Naive thymus-derived CD8-positive, alpha-beta T cell (primary cell): Measurements from ENCODE around the gene RAET1G. TPM values are rescaled to one million over a fixed set of nuclear protein-coding genes. Genes with fewer than 3 reads are reported as not detected.
"Not testable (repeated sequence)": the region's sequence is repeated elsewhere in the genome, so short reads cannot be mapped to it uniquely, and the experiment has no call there.

Experiments used
- ATAC-seq, 2 donors: fragments of 150-1000 bp; cut with Tn5 transposase in 1 of 2; sonication (Bioruptor Pico), chemical (Tn5 transposase) in 1 of 2; 1 replicate in 1 of 2; 2 replicates in 1 of 2; pipeline ENCODE4 v1.10.0; 2021; ENCODE audit warnings: mild to moderate bottlenecking in 2 of 2, moderate library complexity in 2 of 2
- POLR2A ChIA-PET: fragments of 350-600 bp; sonication (Branson Sonifier 250); formaldehyde crosslinking; loops from one replicate; lab custom pipeline; 2021; ENCODE audit warnings: antibody characterized with exemption; lab: Charles Lee
- DNase-seq, 10 donors: peaks; one replicate each; pipeline versions ENCODE4 v3.0.0 to v3.0.0-alpha.2; 2020 to 2022
- H3K27ac Mint-ChIP-seq, 10 donors: one replicate each; pipeline ENCODE4 v1.8.0; 2020 to 2022; ENCODE audit warnings: mild to moderate bottlenecking in 10 of 10, mixed read lengths in 10 of 10, moderate library complexity in 4 of 10, inconsistent platforms in 1 of 10
- H3K27me3 Mint-ChIP-seq, 5 donors: one replicate each; pipeline ENCODE4 v1.8.0; 2021 to 2022; ENCODE audit warnings: mixed read lengths in 5 of 5
- H3K36me3 Mint-ChIP-seq, 3 donors: one replicate each; pipeline ENCODE4 v1.8.0; 2020 to 2022; ENCODE audit warnings: mixed read lengths in 3 of 3, mild to moderate bottlenecking in 2 of 3, inconsistent platforms in 1 of 3
- H3K4me1 Mint-ChIP-seq, 4 donors: one replicate each; pipeline ENCODE4 v1.8.0; 2021 to 2022; ENCODE audit warnings: mixed read lengths in 4 of 4
- H3K4me3 Mint-ChIP-seq, 10 donors: one replicate each; pipeline ENCODE4 v1.8.0; 2020 to 2022; ENCODE audit warnings: mild to moderate bottlenecking in 10 of 10, mixed read lengths in 10 of 10, moderate library complexity in 6 of 10, inconsistent platforms in 1 of 10
- H3K9me3 Mint-ChIP-seq, 9 donors: one replicate each; pipeline ENCODE4 v1.8.0; 2020 to 2022; ENCODE audit warnings: mixed read lengths in 9 of 9, mild to moderate bottlenecking in 3 of 9, inconsistent platforms in 1 of 9, moderate library complexity in 1 of 9
- polyA plus RNA-seq, 3 donors: library from polyadenylated mRNA; unstranded; fragments of 300-500 nt; fragmentation: Illumina TruSeq; gene quantifications; one replicate each; pipeline ENCODE4 v1.2.3, GENCODE V29; 2021
- total RNA-seq, 8 experiments: library from RNA in 2 of 8; stranded (reverse) in 2 of 8; gene quantifications; one replicate each; pipeline ENCODE4 v1.2.3 and lab custom pipeline; 2021 to 2026

Gene RAET1G
- total and polyA plus RNA-seq, 5 experiments from 2014 or later: not detected

- H3K9me3 Mint-ChIP-seq: peaks cover 0 to 2% (median 0%) of the 10 kb centered on the region in 9 donors
- POLR2A ChIA-PET: no interaction called here
Measured at GRCh38 chr6:149917679-149918078, 5.2 kb downstream of the RAET1G start.

GRCh38 chr6:149915970-149916865, 6.7 kb downstream of the RAET1G start:
- H3K9me3 Mint-ChIP-seq: peaks cover 0 to 3% (median 0%) of the 10 kb centered on the region in 9 donors
- no peak overlapping the region for H3K27ac Mint-ChIP-seq
- ATAC-seq (no peak), DNase-seq (no peak)
- POLR2A ChIA-PET: no interaction called here
- no peak overlapping the region for H3K4me3 Mint-ChIP-seq
- H3K27me3 Mint-ChIP-seq: peaks cover 17 to 59% (median 45%) of the 10 kb centered on the region in 5 donors
- peaks cover 0 to 2% (median 0%) of the 10 kb centered on the region in 4 donors for H3K4me1 Mint-ChIP-seq
- no peaks in the 10 kb centered on the region for H3K36me3 Mint-ChIP-seq

More at GRCh38 chr6:149917679-149918078, 5.2 kb downstream of the RAET1G start:
- Mint-ChIP-seq H3K27me3 (peaks cover 24 to 67% (median 51%) of the 10 kb centered on the region in 5 donors), H3K4me1 (peaks cover 2 to 9% (median 7%) of the 10 kb centered on the region in 4 donors), H3K4me3 (no peak overlapping the region), H3K36me3 (no peaks in the 10 kb centered on the region), H3K27ac (no peak overlapping the region)
- ATAC-seq (no peak), DNase-seq (no peak)

- Mint-ChIP-seq H3K4me1 (peaks cover 0 to 2% (median 0%) of the 10 kb centered on the region in 4 donors), H3K27ac (no peak overlapping the region), H3K36me3 (peaks cover 0 to 8% (median 3%) of the 10 kb centered on the region in 3 donors), H3K27me3 (peaks cover 7 to 46% (median 23%) of the 10 kb centered on the region in 5 donors), H3K9me3 (peaks cover 0 to 13% (median 2%) of the 10 kb centered on the region in 9 donors), H3K4me3 (no peak overlapping the region)
- ATAC-seq: no peak
- DNase-seq: no peak
- POLR2A ChIA-PET: no interaction called here
Measured at GRCh38 chr6:149913540-149914240, 9.2 kb downstream of the RAET1G start.

DNA sequence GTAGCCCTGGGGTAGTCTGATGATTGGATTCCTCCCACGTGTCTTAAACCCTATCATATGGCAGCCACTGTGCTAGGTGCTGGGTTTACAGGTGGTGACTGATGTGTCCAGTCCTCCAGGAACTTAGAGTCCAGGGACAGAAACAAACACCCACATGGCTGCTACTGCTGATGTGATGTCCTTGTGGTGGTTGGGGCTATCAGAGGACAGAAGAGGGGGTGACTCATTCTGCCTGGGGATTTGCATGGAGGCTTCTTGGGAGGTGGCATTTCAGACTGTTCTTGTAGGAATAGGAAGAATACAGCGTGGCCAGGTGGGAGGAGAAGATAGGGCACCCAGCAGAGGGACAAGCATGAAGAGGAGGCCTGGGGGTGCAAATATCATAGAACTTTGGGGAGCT, 9.8 kb downstream of the RAET1G start:
- peaks cover 6 to 40% (median 18%) of the 10 kb centered on the region in 5 donors for H3K27me3 Mint-ChIP-seq
- peak overlapping the region in 1 of 10 donors; percentile 9 for H3K27ac Mint-ChIP-seq
- H3K4me1 Mint-ChIP-seq: peaks cover 0 to 2% (median 0%) of the 10 kb centered on the region in 4 donors
- POLR2A ChIA-PET: no interaction called here
- DNase-seq (no peak), ATAC-seq (no peak)
- H3K36me3 Mint-ChIP-seq: peaks cover 0 to 10% (median 6%) of the 10 kb centered on the region in 3 donors
- H3K9me3 Mint-ChIP-seq: peaks cover 0 to 19% (median 4%) of the 10 kb centered on the region in 9 donors
- H3K4me3 Mint-ChIP-seq: no peak overlapping the region

GRCh38 chr6:149912680-149913079, 10.2 kb downstream of the RAET1G start:
- POLR2A ChIA-PET, H3K27ac Mint-ChIP-seq, DNase-seq, ATAC-seq, H3K4me1 Mint-ChIP-seq, H3K4me3 Mint-ChIP-seq: not testable (repeated sequence)
- Mint-ChIP-seq H3K27me3 (peaks cover 6 to 37% (median 17%) of the 10 kb centered on the region in 5 donors), H3K36me3 (peaks cover 0 to 14% (median 10%) of the 10 kb centered on the region in 3 donors), H3K9me3 (peaks cover 0 to 23% (median 8%) of the 10 kb centered on the region in 9 donors)

- Mint-ChIP-seq H3K36me3 (peaks cover 0 to 15% (median 12%) of the 10 kb centered on the region in 3 donors), H3K4me3 (no peak overlapping the region), H3K9me3 (peaks cover 0 to 25% (median 10%) of the 10 kb centered on the region in 9 donors), H3K4me1 (peaks cover 0 to 2% (median 0%) of the 10 kb centered on the region in 4 donors), H3K27me3 (peaks cover 6 to 37% (median 19%) of the 10 kb centered on the region in 5 donors), H3K27ac (peak overlapping the region in 1 of 10 donors; percentile 84)
- POLR2A ChIA-PET: no interaction called here
- DNase-seq (no peak), ATAC-seq (no peak)
Measured at GRCh38 chr6:149910721-149911151, 12.2 kb downstream of the RAET1G start.

- no peak for DNase-seq
- peaks cover 0 to 25% (median 10%) of the 10 kb centered on the region in 9 donors for H3K9me3 Mint-ChIP-seq
- H3K27ac Mint-ChIP-seq: no peak overlapping the region
- H3K27me3 Mint-ChIP-seq: peaks cover 6 to 37% (median 19%) of the 10 kb centered on the region in 5 donors
- H3K4me3 Mint-ChIP-seq: no peak overlapping the region
- no peak for ATAC-seq
- H3K36me3 Mint-ChIP-seq: peaks cover 0 to 15% (median 12%) of the 10 kb centered on the region in 3 donors
- POLR2A ChIA-PET: no interaction called here
- peaks cover 0 to 2% (median 0%) of the 10 kb centered on the region in 4 donors for H3K4me1 Mint-ChIP-seq
Measured at GRCh38 chr6:149909701-149910470, 13.0 kb downstream of the RAET1G start.

- Mint-ChIP-seq H3K27me3 (peaks cover 0 to 28% (median 15%) of the 10 kb centered on the region in 5 donors), H3K36me3 (peaks cover 0 to 15% (median 12%) of the 10 kb centered on the region in 3 donors), H3K9me3 (peaks cover 0 to 25% (median 10%) of the 10 kb centered on the region in 9 donors)
- ATAC-seq, DNase-seq, H3K4me3 Mint-ChIP-seq, H3K4me1 Mint-ChIP-seq, POLR2A ChIA-PET, H3K27ac Mint-ChIP-seq: not testable (repeated sequence)
Measured at GRCh38 chr6:149908480-149908879, 14.4 kb downstream of the RAET1G start.

DNA sequence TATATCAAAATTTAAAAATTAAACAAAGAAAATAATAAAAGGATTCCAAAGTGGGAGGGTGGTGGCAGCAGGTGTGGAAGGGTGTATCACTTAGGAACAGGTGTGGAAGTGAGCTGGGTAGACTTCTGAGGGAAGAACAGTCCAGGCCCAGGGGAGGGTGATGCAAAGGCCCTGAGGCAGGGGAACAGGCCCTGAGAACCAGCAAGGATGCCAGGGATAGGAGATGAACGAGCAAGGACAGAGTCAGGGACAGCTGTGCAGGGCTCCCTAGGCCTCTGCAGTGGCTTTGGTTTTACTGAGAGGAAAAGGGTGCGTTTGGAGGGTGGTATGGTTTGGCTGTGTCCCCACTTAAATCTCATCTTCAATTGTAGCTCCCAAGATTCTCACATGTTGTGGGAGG, 15.6 kb downstream of the RAET1G start:
- DNase-seq: no peak

GRCh38 chr6:149906405-149906804, 16.5 kb downstream of the RAET1G start:
- POLR2A ChIA-PET: interaction anchor here (0.6 kb wide), 1 partner anchor 1520 kb away, joined by 4 read pairs; no protein-coding TSS in a partner anchor

More for the DNA sequence above, 15.6 kb downstream of the RAET1G start:
- POLR2A ChIA-PET: no interaction called here
- no peaks in the 10 kb centered on the region for H3K4me1 Mint-ChIP-seq
- ATAC-seq: no peak
- peaks cover 0 to 25% (median 10%) of the 10 kb centered on the region in 9 donors for H3K9me3 Mint-ChIP-seq
- peak overlapping the region in 1 of 10 donors; percentile 73 for H3K27ac Mint-ChIP-seq
- H3K36me3 Mint-ChIP-seq: peaks cover 0 to 15% (median 12%) of the 10 kb centered on the region in 3 donors
- H3K27me3 Mint-ChIP-seq: peaks cover 0 to 18% (median 12%) of the 10 kb centered on the region in 5 donors
- H3K4me3 Mint-ChIP-seq: no peak overlapping the region

DNA sequence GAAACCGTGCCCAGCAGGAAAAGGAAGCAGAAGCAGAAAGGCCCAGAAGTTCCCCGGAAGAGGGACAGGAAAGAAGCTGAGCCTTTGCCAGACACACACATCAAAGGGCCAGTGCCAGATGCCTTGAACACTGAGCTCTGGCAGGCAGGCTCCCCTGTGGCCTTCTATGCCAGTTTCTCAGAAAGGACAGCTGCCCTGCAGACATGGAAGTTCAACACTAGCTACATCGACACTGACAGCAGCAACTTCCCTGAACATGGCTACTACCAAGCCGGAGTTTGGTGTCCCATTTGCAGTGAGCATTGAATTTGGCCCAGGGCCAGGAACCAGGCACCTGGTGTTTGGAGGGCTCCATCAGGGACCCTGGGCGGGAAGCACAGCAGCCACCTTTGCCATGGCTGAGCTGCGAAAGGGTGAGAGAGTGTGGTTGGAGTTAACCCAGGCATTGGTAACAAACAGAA, 17.0 kb downstream of the RAET1G start:
- DNase-seq: no peak
- H3K27me3 Mint-ChIP-seq: peaks cover 0 to 12% (median 10%) of the 10 kb centered on the region in 5 donors
- peaks cover 0 to 15% (median 12%) of the 10 kb centered on the region in 3 donors for H3K36me3 Mint-ChIP-seq
- no peak for ATAC-seq
- no peak overlapping the region for H3K27ac Mint-ChIP-seq
- H3K4me3 Mint-ChIP-seq: no peak overlapping the region
- H3K4me1 Mint-ChIP-seq: no peaks in the 10 kb centered on the region
- H3K9me3 Mint-ChIP-seq: peaks cover 0 to 24% (median 10%) of the 10 kb centered on the region in 9 donors
- POLR2A ChIA-PET: interaction anchor here (0.6 kb wide), 1 partner anchor 1520 kb away, joined by 4 read pairs; no protein-coding TSS in a partner anchor

More at GRCh38 chr6:149906405-149906804, 16.5 kb downstream of the RAET1G start:
- DNase-seq: no peak
- peaks cover 0 to 15% (median 12%) of the 10 kb centered on the region in 3 donors for H3K36me3 Mint-ChIP-seq
- no peak overlapping the region for H3K27ac Mint-ChIP-seq
- H3K4me1 Mint-ChIP-seq: no peaks in the 10 kb centered on the region
- no peak for ATAC-seq
- peaks cover 0 to 25% (median 10%) of the 10 kb centered on the region in 9 donors for H3K9me3 Mint-ChIP-seq
- H3K27me3 Mint-ChIP-seq: peaks cover 0 to 15% (median 15%) of the 10 kb centered on the region in 5 donors
- H3K4me3 Mint-ChIP-seq: no peak overlapping the region
